ENCODE results near the gene PTH2.

- TF ChIP-seq CTCF (IDR thresholded peaks at IDR 0.05) (no peak), POLR2A (IDR thresholded peaks at IDR 0.05) (no peak), POLR2AphosphoS5 (IDR thresholded peaks at IDR 0.05) (no peak)
These were observed 7.6 kb upstream of the PTH2 start for GRCh38 chr19:49430678-49431329.

All from sigmoid colon (tissue), 4 donors.